Anterior cingulate cortex (tissue), 58 donors: Measurements from ENCODE around the gene COX4I2.

ENCODE experiments used
- DNase-seq, 58 donors: peaks; one replicate each; lab custom pipeline; 2025; lab: John Stamatoyannopoulos, UW

Gene COX4I2

GRCh38 chr20:31689141-31689540, 51.4 kb downstream of the COX4I2 start:
- no peak for DNase-seq

- no peak for DNase-seq
These were observed 52.5 kb downstream of the COX4I2 start for GRCh38 chr20:31690124-31690666.

GRCh38 chr20:31691646-31692275, 54.0 kb downstream of the COX4I2 start:
- no peak for DNase-seq

- no peak for DNase-seq
These were observed 55.7 kb downstream of the COX4I2 start for GRCh38 chr20:31693402-31693801.

GRCh38 chr20:31693987-31694661, 56.4 kb downstream of the COX4I2 start:
- no peak for DNase-seq
